ENCODE data around the gene SSH3. TPM values are rescaled to one million over a fixed set of nuclear protein-coding genes. Genes with fewer than 3 reads are reported as not detected.
A peak's percentile ranks its signal among the peaks of the same experiment; 100 is the strongest.

The SSH3 gene
- total RNA-seq, 1 donor from 2014 or later = 36.4 TPM

DNA sequence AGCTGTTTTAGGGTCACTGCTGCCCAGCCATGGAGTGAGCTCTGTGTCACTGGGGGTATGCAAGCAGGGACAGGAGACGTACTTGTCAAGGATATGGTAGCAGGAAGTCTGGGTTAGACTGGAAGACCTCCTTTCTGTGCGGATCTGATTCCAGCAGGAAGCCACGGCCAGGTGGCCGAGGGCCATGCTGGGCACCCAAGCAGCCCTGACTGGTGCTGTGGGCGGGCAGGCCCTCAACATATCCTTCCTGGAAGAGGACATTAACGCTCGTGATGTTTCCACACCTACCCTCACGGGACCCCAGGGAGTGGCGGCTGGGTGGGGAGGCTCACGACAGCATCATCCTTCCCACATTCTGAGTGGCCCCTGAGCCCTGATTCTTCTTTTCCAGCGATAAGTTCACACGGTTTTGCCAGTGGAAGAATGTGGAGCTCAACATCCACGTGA, 23.0 kb upstream of the SSH3 start:
- no peak for ATAC-seq
- TF ChIP-seq, protein P1, sequence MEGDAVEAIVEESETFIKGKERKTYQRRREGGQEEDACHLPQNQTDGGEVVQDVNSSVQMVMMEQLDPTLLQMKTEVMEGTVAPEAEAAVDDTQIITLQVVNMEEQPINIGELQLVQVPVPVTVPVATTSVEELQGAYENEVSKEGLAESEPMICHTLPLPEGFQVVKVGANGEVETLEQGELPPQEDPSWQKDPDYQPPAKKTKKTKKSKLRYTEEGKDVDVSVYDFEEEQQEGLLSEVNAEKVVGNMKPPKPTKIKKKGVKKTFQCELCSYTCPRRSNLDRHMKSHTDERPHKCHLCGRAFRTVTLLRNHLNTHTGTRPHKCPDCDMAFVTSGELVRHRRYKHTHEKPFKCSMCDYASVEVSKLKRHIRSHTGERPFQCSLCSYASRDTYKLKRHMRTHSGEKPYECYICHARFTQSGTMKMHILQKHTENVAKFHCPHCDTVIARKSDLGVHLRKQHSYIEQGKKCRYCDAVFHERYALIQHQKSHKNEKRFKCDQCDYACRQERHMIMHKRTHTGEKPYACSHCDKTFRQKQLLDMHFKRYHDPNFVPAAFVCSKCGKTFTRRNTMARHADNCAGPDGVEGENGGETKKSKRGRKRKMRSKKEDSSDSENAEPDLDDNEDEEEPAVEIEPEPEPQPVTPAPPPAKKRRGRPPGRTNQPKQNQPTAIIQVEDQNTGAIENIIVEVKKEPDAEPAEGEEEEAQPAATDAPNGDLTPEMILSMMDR (IDR thresholded peaks at IDR 0.05) = no peak
- peaks cover 69% of the 10 kb centered on the region for H3K36me3 ChIP-seq
- H3K4me3 ChIP-seq = no peak overlapping the region
- H3K4me1 ChIP-seq = peaks cover 57% of the 10 kb centered on the region
- DNase-seq = peak; percentile 59
- H3K9me3 ChIP-seq = no peaks in the 10 kb centered on the region
- H3K27ac ChIP-seq = peak overlapping the region; percentile 51
- H3K27me3 ChIP-seq = no peaks in the 10 kb centered on the region
- intact Hi-C loops (cut with DNase I) = no loop called here

DNA sequence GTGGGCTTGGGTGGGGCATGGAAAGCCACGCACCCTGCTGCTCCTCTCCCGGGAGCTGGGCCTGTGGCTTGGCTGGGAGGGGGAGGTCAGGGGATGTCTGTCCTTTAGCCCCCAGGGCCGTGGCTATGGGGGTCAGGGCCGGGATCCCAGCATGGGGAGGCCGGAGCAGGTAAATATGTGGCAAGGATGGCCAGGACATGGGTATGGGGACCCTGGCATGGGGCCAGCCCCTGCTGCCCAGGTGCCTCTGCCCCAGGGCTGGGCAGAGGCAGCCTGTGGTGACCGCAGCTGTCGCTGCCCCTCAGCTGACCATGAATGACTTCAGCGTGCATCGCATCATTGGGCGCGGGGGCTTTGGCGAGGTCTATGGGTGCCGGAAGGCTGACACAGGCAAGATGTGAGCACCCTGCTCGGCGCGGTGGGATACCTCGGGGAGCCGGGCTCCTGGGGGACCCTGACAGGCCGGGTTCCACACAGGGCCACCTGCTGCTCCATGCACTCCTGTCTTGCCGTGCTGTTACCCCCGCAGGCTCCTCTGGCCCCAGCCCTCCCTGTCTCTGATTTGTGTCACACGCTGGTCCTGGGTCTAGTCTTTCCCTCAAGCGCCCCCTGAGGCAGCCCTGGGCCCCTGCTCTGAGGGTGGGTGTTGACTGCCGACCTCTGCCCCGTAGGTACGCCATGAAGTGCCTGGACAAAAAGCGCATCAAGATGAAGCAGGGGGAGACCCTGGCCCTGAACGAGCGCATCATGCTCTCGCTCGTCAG, 22.4 kb upstream of the SSH3 start:
- H3K9me3 ChIP-seq = no peaks in the 10 kb centered on the region
- no peaks in the 10 kb centered on the region for H3K27me3 ChIP-seq
- no peak for ATAC-seq
- intact Hi-C loops (cut with DNase I) = no loop called here
- peaks cover 57% of the 10 kb centered on the region for H3K4me1 ChIP-seq
- no peak overlapping the region for H3K4me3 ChIP-seq
- DNase-seq = peak; percentile 57
- TF ChIP-seq, protein P1 (IDR thresholded peaks at IDR 0.05) = no peak
- peaks cover 75% of the 10 kb centered on the region for H3K36me3 ChIP-seq
- peak overlapping the region; percentile 51 for H3K27ac ChIP-seq

DNA sequence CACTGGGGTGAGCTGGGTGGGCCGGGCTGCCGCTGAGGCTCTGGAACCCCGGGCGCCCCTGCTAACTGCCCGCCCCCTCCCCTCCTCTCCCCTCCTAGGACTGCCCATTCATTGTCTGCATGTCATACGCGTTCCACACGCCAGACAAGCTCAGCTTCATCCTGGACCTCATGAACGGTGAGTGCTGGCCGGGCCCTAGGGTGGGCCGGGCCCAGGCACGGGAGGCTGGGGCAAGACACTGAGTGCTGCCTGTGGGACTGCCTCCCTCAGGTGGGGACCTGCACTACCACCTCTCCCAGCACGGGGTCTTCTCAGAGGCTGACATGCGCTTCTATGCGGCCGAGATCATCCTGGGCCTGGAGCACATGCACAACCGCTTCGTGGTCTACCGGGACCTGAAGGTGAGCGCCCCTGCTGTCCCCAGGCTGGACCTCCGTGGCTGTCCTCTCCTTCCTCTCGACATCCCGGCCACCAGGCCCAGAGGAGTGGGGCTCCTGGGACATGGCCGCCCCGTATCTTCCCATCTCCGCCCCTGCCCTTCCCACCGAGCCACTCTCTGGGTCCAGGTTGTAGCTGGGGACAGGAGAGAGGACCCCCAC, 21.7 kb upstream of the SSH3 start:
- Histone ChIP-seq H3K9me3 (no peaks in the 10 kb centered on the region), H3K36me3 (peaks cover 78% of the 10 kb centered on the region), H3K4me3 (no peak overlapping the region), H3K27ac (peak overlapping the region; percentile 51), H3K27me3 (no peaks in the 10 kb centered on the region), H3K4me1 (peaks cover 55% of the 10 kb centered on the region)
- TF ChIP-seq, protein P1 (IDR thresholded peaks at IDR 0.05) = no peak
- intact Hi-C loops (cut with DNase I) = no loop called here
- ATAC-seq (no peak), DNase-seq (peak; percentile 58)

DNA sequence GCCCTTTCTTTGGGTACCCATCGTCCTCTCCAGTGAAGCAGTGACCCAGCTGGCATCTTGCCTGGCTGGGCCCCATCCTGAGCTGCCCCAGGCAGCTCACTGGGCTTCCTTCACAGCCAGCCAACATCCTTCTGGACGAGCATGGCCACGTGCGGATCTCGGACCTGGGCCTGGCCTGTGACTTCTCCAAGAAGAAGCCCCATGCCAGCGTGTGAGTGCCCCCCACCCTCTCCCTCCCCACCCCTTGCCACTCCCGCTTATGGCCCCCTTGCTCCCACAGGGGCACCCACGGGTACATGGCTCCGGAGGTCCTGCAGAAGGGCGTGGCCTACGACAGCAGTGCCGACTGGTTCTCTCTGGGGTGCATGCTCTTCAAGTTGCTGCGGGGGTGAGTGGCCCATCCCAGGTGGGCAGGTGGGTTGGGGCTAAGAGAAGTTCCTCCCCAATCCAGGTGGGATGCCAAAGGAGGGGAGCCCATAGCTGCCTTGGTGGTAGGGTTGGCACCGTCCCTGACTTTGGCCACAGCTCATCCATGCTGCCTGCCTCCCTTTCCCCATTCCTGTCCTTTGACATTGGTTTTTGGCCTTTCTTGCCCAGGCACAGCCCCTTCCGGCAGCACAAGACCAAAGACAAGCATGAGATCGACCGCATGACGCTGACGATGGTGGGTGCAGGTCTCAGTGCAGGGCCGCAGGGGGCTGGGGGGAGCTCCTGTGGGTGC, 21.0 kb upstream of the SSH3 start:
- Histone ChIP-seq H3K4me1 (peaks cover 55% of the 10 kb centered on the region), H3K27ac (peak overlapping the region; percentile 96), H3K36me3 (peaks cover 81% of the 10 kb centered on the region), H3K4me3 (no peak overlapping the region), H3K9me3 (no peaks in the 10 kb centered on the region), H3K27me3 (no peaks in the 10 kb centered on the region)
- TF ChIP-seq, protein P1 (IDR thresholded peaks at IDR 0.05) = no peak
- ATAC-seq (no peak), DNase-seq (peak; percentile 57)
- intact Hi-C loops (cut with DNase I) = no loop called here

DNA sequence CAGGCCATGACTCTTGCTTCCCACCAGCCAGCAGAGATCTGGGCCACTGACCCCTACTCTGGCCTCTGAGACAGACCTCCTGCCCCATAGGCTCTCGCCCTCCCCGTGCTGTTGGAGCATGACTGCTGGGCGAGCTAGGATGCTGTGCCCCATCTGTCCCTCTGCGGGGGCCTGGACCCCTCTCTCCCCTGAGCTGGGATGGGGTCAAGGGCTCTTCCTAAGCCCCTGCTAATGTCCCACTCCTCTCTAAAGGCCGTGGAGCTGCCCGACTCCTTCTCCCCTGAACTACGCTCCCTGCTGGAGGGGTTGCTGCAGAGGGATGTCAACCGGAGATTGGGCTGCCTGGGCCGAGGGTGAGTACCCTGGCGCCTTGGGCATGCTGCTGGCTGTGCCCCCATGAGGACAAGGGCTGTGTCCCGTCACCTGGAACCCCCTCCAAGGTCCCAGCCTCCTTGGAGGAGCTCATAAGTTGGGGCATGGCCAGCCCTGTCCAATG, 20.4 kb upstream of the SSH3 start:
- H3K36me3 ChIP-seq = peaks cover 81% of the 10 kb centered on the region
- no peak for ATAC-seq
- peaks cover 57% of the 10 kb centered on the region for H3K4me1 ChIP-seq

More for the DNA sequence above, 20.4 kb upstream of the SSH3 start:
- peak; percentile 62 for DNase-seq
- intact Hi-C loops (cut with DNase I) = no loop called here
- Histone ChIP-seq H3K4me3 (no peak overlapping the region), H3K9me3 (no peaks in the 10 kb centered on the region), H3K27me3 (no peaks in the 10 kb centered on the region), H3K27ac (peak overlapping the region; percentile 96)
- TF ChIP-seq, protein P1 (IDR thresholded peaks at IDR 0.05) = no peak

All from upper lobe of right lung (tissue), 1 donor.